Trophoblast cell (in vitro differentiated cells and primary cell): ENCODE data around the gene CRISPLD2.

ENCODE experiments used
- DNase-seq, 2 donors: peaks; one replicate each; pipeline ENCODE4 v3.0.0-alpha.2; 2016
- H2AFZ ChIP-seq: 2 replicates; pipeline ENCODE4 v1.6.1; 2013; ENCODE audit warnings: low read length, moderate library complexity, mild to moderate bottlenecking; ENCODE audit not compliant: insufficient read depth, poor library complexity
- H2AK5ac ChIP-seq: 2 replicates; pipeline ENCODE4 v1.6.1; 2013; ENCODE audit warnings: mild to moderate bottlenecking, low read length
- H2BK120ac ChIP-seq: 2 replicates; pipeline ENCODE4 v1.6.1; 2013; ENCODE audit warnings: low read length, mild to moderate bottlenecking, moderate library complexity; ENCODE audit not compliant: insufficient read depth, poor library complexity
- H2BK12ac ChIP-seq: 2 replicates; pipeline ENCODE4 v1.6.1; 2013; ENCODE audit warnings: mild to moderate bottlenecking, low read length, moderate library complexity
- H2BK5ac ChIP-seq: 2 replicates; pipeline ENCODE4 v1.6.1; 2013; ENCODE audit warnings: low read length, low read depth, moderate library complexity, mild to moderate bottlenecking; ENCODE audit not compliant: poor library complexity
- H3K14ac ChIP-seq: 2 replicates; pipeline ENCODE4 v1.6.1; 2013; ENCODE audit warnings: mild to moderate bottlenecking, low read length
- H3K18ac ChIP-seq: 2 replicates; pipeline ENCODE4 v1.6.1; 2013; ENCODE audit warnings: mild to moderate bottlenecking, low read length
- H3K23ac ChIP-seq: 2 replicates; pipeline ENCODE4 v1.6.1; 2013; ENCODE audit warnings: low read length
- H3K27ac ChIP-seq: 2 replicates; pipeline ENCODE4 v1.5.1; 2013; ENCODE audit warnings: low read depth, mild to moderate bottlenecking, inconsistent platforms, low read length, moderate library complexity
- H3K27me3 ChIP-seq: 2 replicates; pipeline ENCODE4 v1.6.1; 2013; ENCODE audit warnings: inconsistent platforms, mild to moderate bottlenecking, low read length, moderate library complexity; ENCODE audit not compliant: insufficient read depth
- H3K36me3 ChIP-seq, 2 experiments: 1 replicate in 1 of 2; 2 replicates in 1 of 2; pipeline ENCODE4 v1.6.1; 2013; ENCODE audit warnings: low read length in 2 of 2, mild to moderate bottlenecking in 2 of 2, moderate library complexity in 1 of 2; ENCODE audit not compliant: insufficient read depth in 2 of 2, control insufficient read depth in 1 of 2
- H3K4ac ChIP-seq: 2 replicates; pipeline ENCODE4 v1.6.1; 2013; ENCODE audit warnings: low read depth, mild to moderate bottlenecking, low read length, moderate library complexity
- H3K4me1 ChIP-seq, 2 experiments: 1 replicate in 1 of 2; 2 replicates in 1 of 2; pipeline ENCODE4 v1.6.1; 2013; ENCODE audit warnings: low read length in 2 of 2, mild to moderate bottlenecking in 2 of 2, moderate library complexity in 1 of 2; ENCODE audit not compliant: insufficient read depth in 2 of 2, control insufficient read depth in 1 of 2
- H3K4me2 ChIP-seq: 2 replicates; pipeline ENCODE4 v1.6.1; 2013; ENCODE audit warnings: inconsistent platforms, mild to moderate bottlenecking, low read length, moderate library complexity
- H3K4me3 ChIP-seq: 2 replicates; pipeline ENCODE4 v1.5.1; 2013; ENCODE audit warnings: mild to moderate bottlenecking, low read depth, low read length, inconsistent platforms
- H3K79me1 ChIP-seq: one replicate; pipeline ENCODE4 v1.6.1; 2013; ENCODE audit warnings: low read length
- H3K79me2 ChIP-seq: 2 replicates; pipeline ENCODE4 v1.6.1; 2013; ENCODE audit warnings: low read length, mild to moderate bottlenecking; ENCODE audit not compliant: control insufficient read depth, insufficient read depth, poor library complexity
- H3K9ac ChIP-seq: 2 replicates; pipeline ENCODE4 v1.6.1; 2013; ENCODE audit warnings: mild to moderate bottlenecking, low read length
- H3K9me3 ChIP-seq: 2 replicates; pipeline ENCODE4 v1.6.1; 2013; ENCODE audit warnings: low read depth, mild to moderate bottlenecking, control low read depth, inconsistent platforms, low read length; ENCODE audit not compliant: insufficient read depth
- H4K12ac ChIP-seq: 2 replicates; pipeline ENCODE4 v1.6.1; 2013; ENCODE audit warnings: low read depth, mild to moderate bottlenecking, low read length, moderate library complexity
- H4K8ac ChIP-seq: 2 replicates; pipeline ENCODE4 v1.6.1; 2013; ENCODE audit warnings: low read depth, mild to moderate bottlenecking, low read length, moderate library complexity
- H4K91ac ChIP-seq: one replicate; pipeline ENCODE4 v1.6.1; 2013; ENCODE audit warnings: low read depth, mild to moderate bottlenecking, low read length, moderate library complexity
- WGBS: extraction: QIAGEN DNeasy Blood & Tissue Kit; methylation state at CpG from one replicate; pipeline ENCODE4 v1.1.7; 2013; ENCODE audit warnings: missing lambda C conversion rate; ENCODE audit not compliant: insufficient read length, insufficient coverage; ENCODE audit errors: extremely low coverage; 5-methylcytosine and 5-hydroxymethylcytosine counted together

CRISPLD2 gene

DNA sequence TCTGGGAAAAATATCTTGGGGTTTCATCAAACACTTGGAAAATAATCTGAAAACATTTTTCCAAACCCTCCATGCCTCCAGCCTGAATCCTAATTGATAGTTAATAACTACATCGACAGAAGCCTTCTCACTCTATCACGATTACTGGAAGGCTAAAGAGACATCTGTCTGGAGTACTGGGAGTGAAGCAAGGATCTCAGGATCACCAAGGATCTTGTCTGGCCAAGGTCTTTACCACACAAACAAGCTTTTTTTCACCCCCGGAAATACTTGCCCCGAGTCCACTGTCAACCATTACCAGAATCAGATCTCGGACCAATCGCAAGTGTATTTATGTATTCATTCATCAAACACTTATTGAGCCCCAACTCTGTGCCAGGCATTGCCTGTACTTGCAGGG lies 28.3 kb upstream of the CRISPLD2 start:
- Histone ChIP-seq H2BK12ac (no peak overlapping the region), H3K27ac (no peak overlapping the region), H3K18ac (no peak overlapping the region), H4K8ac (no peak overlapping the region), H2BK120ac (no peak overlapping the region), H3K27me3 (no peaks in the 10 kb centered on the region), H3K23ac (no peak overlapping the region), H4K91ac (no peak overlapping the region), H3K9me3 (no peaks in the 10 kb centered on the region), H3K4me1 (peaks cover 0 to 2% of the 10 kb centered on the region in 2 experiments), H3K79me1 (no peaks in the 10 kb centered on the region), H3K4me3 (no peak overlapping the region), H3K36me3 (no peaks in the 10 kb centered on the region), H3K14ac (no peak overlapping the region), H3K79me2 (no peaks in the 10 kb centered on the region), H2AFZ (no peak overlapping the region), H3K9ac (no peak overlapping the region), H4K12ac (no peak overlapping the region), H3K4me2 (no peak overlapping the region), H3K4ac (no peak overlapping the region), H2BK5ac (no peak overlapping the region), H2AK5ac (no peak overlapping the region)
- DNase-seq: no peak
- WGBS: no CpG with 5 or more reads among the region's 6 CpGs

DNA sequence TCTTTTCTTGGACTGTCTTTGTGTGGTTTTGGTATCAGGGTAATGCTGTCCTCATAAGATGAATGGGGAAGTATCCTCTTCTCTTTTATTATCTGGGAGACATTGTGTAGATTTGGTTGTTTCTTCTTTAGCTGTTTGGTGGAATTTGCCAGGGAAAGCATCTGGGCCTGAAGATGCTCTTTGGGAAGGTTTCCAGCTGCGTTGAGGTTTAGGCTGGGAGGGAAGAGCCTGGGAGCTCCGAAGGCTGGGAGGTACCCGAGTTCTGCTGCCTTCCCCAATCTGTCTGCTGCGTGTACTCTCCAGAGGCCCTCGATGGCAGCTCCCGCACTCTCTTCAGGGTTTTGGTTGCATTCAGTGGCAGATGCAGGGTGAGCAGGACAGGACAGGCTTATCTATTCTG lies 25.6 kb upstream of the CRISPLD2 start:
- no peak overlapping the region for H3K14ac ChIP-seq
- WGBS: no CpG with 5 or more reads among the region's 6 CpGs
- no peaks in the 10 kb centered on the region for H3K9me3 ChIP-seq
- H2AK5ac ChIP-seq: no peak overlapping the region
- H2BK5ac ChIP-seq: no peak overlapping the region
- no peak overlapping the region for H3K27ac ChIP-seq
- no peak overlapping the region for H4K8ac ChIP-seq
- DNase-seq: no peak
- no peaks in the 10 kb centered on the region for H3K27me3 ChIP-seq
- no peak overlapping the region for H3K23ac ChIP-seq
- H4K91ac ChIP-seq: no peak overlapping the region
- no peak overlapping the region for H3K4me2 ChIP-seq
- H3K79me1 ChIP-seq: no peaks in the 10 kb centered on the region
- no peak overlapping the region for H3K4ac ChIP-seq
- H3K79me2 ChIP-seq: no peaks in the 10 kb centered on the region
- H3K9ac ChIP-seq: no peak overlapping the region
- H4K12ac ChIP-seq: no peak overlapping the region
- H3K36me3 ChIP-seq: no peaks in the 10 kb centered on the region
- H3K4me3 ChIP-seq: no peak overlapping the region
- no peak overlapping the region for H3K18ac ChIP-seq
- no peak overlapping the region for H2BK120ac ChIP-seq
- H2BK12ac ChIP-seq: no peak overlapping the region
- H2AFZ ChIP-seq: no peak overlapping the region
- H3K4me1 ChIP-seq: peaks cover 0 to 2% of the 10 kb centered on the region in 2 experiments

DNA sequence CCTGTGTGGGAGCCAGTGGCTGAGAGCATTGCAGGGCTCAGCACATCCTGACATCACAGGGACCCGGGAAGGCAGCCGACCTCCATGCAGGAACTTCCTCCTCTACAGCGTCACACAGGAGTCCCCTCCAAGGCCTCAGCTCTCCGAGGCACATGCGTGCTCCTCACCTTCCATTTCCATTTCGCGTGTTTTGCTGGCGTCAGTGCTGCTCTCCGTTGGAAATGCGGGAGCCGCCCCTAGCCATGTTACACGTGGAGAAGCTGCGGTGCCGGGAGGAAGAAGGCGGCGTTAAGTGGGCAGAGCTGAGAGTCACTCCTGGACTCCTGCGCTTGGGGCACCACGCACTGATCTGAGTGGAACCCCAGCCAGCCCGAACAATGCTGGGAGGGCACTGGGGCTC lies 25.2 kb upstream of the CRISPLD2 start:
- Histone ChIP-seq H3K4me3 (no peak overlapping the region), H4K12ac (no peak overlapping the region), H3K79me2 (no peaks in the 10 kb centered on the region), H3K4ac (no peak overlapping the region), H3K27ac (no peak overlapping the region), H3K9ac (no peak overlapping the region), H2BK5ac (no peak overlapping the region), H2BK12ac (no peak overlapping the region), H3K27me3 (no peaks in the 10 kb centered on the region), H4K91ac (no peak overlapping the region), H2AFZ (no peak overlapping the region), H2BK120ac (no peak overlapping the region), H3K4me2 (no peak overlapping the region), H3K23ac (no peak overlapping the region), H3K36me3 (no peaks in the 10 kb centered on the region), H2AK5ac (no peak overlapping the region), H3K18ac (no peak overlapping the region), H3K14ac (no peak overlapping the region), H3K9me3 (no peaks in the 10 kb centered on the region), H4K8ac (no peak overlapping the region), H3K4me1 (peaks cover 0 to 2% of the 10 kb centered on the region in 2 experiments), H3K79me1 (no peaks in the 10 kb centered on the region)
- no peak for DNase-seq
- WGBS: no CpG with 5 or more reads among the region's 19 CpGs

DNA sequence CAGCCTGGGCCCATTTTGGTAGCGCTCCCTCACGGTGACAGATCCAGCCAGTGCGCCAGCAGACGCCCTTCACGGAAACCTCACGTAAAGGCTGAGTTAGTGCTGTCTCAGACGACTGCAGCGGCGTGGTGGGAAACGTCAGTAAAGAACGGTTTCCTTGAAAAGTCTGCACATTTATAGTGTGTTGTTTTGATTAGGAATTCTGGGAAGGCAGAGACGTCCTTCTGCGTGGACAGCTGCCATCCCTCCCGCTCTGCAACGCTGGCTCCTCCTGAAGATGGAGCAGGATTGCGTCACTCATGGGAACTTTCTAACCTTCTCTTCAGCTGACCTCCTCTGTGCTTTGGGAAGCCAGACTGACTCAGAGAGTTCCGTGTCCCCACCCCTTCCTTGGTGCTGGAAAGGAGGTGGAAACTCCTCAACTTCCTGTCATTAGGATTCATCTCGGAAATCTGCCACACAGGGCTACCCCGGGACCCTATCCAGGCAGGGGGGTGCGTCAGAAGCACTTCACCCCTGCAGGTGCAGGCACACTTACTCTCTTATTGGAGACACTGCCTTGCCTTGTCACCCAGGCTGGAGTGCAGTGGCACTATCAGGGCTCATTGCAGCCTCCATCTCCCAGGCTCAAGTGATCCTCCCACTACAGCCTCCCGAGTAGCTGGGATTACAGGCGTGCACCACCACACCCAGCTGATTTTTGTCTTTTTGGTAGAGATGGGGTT lies 24.3 kb upstream of the CRISPLD2 start:
- no peak overlapping the region for H3K27ac ChIP-seq
- H3K79me2 ChIP-seq: no peaks in the 10 kb centered on the region
- WGBS: no CpG with 5 or more reads among the region's 22 CpGs
- H2AK5ac ChIP-seq: no peak overlapping the region
- no peak overlapping the region for H3K4me3 ChIP-seq
- no peak overlapping the region for H2BK5ac ChIP-seq
- no peak overlapping the region for H2BK120ac ChIP-seq
- H4K8ac ChIP-seq: no peak overlapping the region
- no peak overlapping the region for H3K14ac ChIP-seq
- H2BK12ac ChIP-seq: no peak overlapping the region
- no peaks in the 10 kb centered on the region for H3K79me1 ChIP-seq
- H4K91ac ChIP-seq: no peak overlapping the region
- no peak overlapping the region for H4K12ac ChIP-seq
- no peak overlapping the region for H3K4ac ChIP-seq
- DNase-seq: peak in 1 of 2 donors; percentile 14
- no peak overlapping the region for H2AFZ ChIP-seq
- peaks cover 0 to 3% of the 10 kb centered on the region in 2 experiments for H3K4me1 ChIP-seq
- no peak overlapping the region for H3K23ac ChIP-seq
- H3K9ac ChIP-seq: no peak overlapping the region
- H3K27me3 ChIP-seq: no peaks in the 10 kb centered on the region
- H3K36me3 ChIP-seq: no peaks in the 10 kb centered on the region
- no peak overlapping the region for H3K18ac ChIP-seq
- H3K4me2 ChIP-seq: no peak overlapping the region
- no peaks in the 10 kb centered on the region for H3K9me3 ChIP-seq
